Effector CD4-positive, alpha-beta T cell (primary cell): Measurements from ENCODE around the gene PERCC1.

Experiments used
- DNase-seq: peaks from one replicate; pipeline ENCODE4 v3.0.0-alpha.2; 2020

The PERCC1 gene

GRCh38 chr16:1413684-1414531, 17.0 kb upstream of the PERCC1 start:
- DNase-seq, result peak; percentile 41

- DNase-seq, result peak; percentile 78
Measured at GRCh38 chr16:1414532-1415260, 16.2 kb upstream of the PERCC1 start, which contains the start of gene UNKL. UNKL (minus strand) TSS chr16:1414704; CDS start chr16:1414691, 13 bp downstream.

GRCh38 chr16:1416521-1416941, 14.3 kb upstream of the PERCC1 start:
- DNase-seq, result no peak

- DNase-seq, result no peak
Measured at GRCh38 chr16:1420111-1420539, 10.8 kb upstream of the PERCC1 start.

- DNase-seq, result no peak
Measured at GRCh38 chr16:1422076-1422475, 8.8 kb upstream of the PERCC1 start.

GRCh38 chr16:1424028-1424427, 6.8 kb upstream of the PERCC1 start:
- no peak for DNase-seq

GRCh38 chr16:1425616-1426370, 5.1 kb upstream of the PERCC1 start:
- DNase-seq, result no peak

GRCh38 chr16:1426734-1427471, 4.0 kb upstream of the PERCC1 start:
- no peak for DNase-seq

GRCh38 chr16:1427473-1428461, 3.1 kb upstream of the PERCC1 start:
- DNase-seq, result no peak

GRCh38 chr16:1428511-1428910, 2.4 kb upstream of the PERCC1 start:
- no peak for DNase-seq

- no peak for DNase-seq
Measured at GRCh38 chr16:1429012-1429411, 1.9 kb upstream of the PERCC1 start.

- DNase-seq, result no peak
Measured at GRCh38 chr16:1429631-1430030, 1.2 kb upstream of the PERCC1 start.

GRCh38 chr16:1430214-1430758, 592 bp upstream of the PERCC1 start:
- DNase-seq, result no peak

- DNase-seq, result no peak
Measured at GRCh38 chr16:1431497-1432270, 806 bp downstream of the PERCC1 start.

- DNase-seq, result no peak
Measured at GRCh38 chr16:1432388-1433262, 1.7 kb downstream of the PERCC1 start.

- DNase-seq, result no peak
Measured at GRCh38 chr16:1433263-1433560, 2.3 kb downstream of the PERCC1 start.

GRCh38 chr16:1433756-1434155, 2.9 kb downstream of the PERCC1 start:
- DNase-seq, result no peak

- no peak for DNase-seq
Measured at GRCh38 chr16:1434644-1435592, 4.0 kb downstream of the PERCC1 start.
